Loucy (cell line): Measurements from ENCODE around the gene GPC5.

Experiments used
- H2AFZ ChIP-seq: fragments of 200-600 bp; sonication (generic); 2 replicates; pipeline ENCODE4 v1.6.0; 2016; ENCODE audit warnings: antibody characterized with exemption, mild to moderate bottlenecking, low read length, moderate library complexity
- H3F3A ChIP-seq: fragments of 200-600 bp; 2 replicates; pipeline ENCODE4 v1.6.0; 2016; ENCODE audit warnings: antibody characterized with exemption, low read depth, mild to moderate bottlenecking
- H3K27me3 ChIP-seq: fragments of 200-600 bp; sonication (generic); 2 replicates; pipeline ENCODE4 v1.6.1; 2014; ENCODE audit warnings: low read length, mild to moderate bottlenecking; ENCODE audit not compliant: insufficient read depth, poor library complexity, severe bottlenecking
- H3K36me3 ChIP-seq: fragments of 200-600 bp; sonication (generic); 2 replicates; pipeline ENCODE4 v1.6.1; 2016; ENCODE audit warnings: low read length; ENCODE audit not compliant: insufficient read depth
- H3K4me1 ChIP-seq: fragments of 200-600 bp; sonication (generic); 2 replicates; pipeline ENCODE4 v1.5.1; 2014; ENCODE audit warnings: low read length, mild to moderate bottlenecking; ENCODE audit not compliant: insufficient read depth, poor library complexity, severe bottlenecking
- H3K4me2 ChIP-seq: fragments of 200-600 bp; sonication (generic); 2 replicates; pipeline ENCODE4 v1.6.0; 2014; ENCODE audit warnings: antibody characterized with exemption, low read length, low read depth, mild to moderate bottlenecking; ENCODE audit not compliant: poor library complexity, severe bottlenecking
- H3K4me3 ChIP-seq: fragments of 200-600 bp; sonication (generic); 2 replicates; pipeline ENCODE4 v1.5.1; 2014; ENCODE audit warnings: low read length, mild to moderate bottlenecking, mixed read lengths; ENCODE audit not compliant: poor library complexity, severe bottlenecking
- H3K79me2 ChIP-seq: fragments of 200-600 bp; sonication (generic); 2 replicates; pipeline ENCODE4 v1.6.1; 2014; ENCODE audit warnings: low read length; ENCODE audit not compliant: insufficient read depth
- H3K9ac ChIP-seq: fragments of 200-600 bp; sonication (generic); 2 replicates; pipeline ENCODE4 v1.6.0; 2014; ENCODE audit warnings: mild to moderate bottlenecking, low read depth, low read length, moderate library complexity; ENCODE audit not compliant: poor library complexity, severe bottlenecking
- H3K9me2 ChIP-seq: fragments of 200-600 bp; sonication (generic); replicated peaks from 2 replicates; pipeline ENCODE4 v1.6.1; 2016; ENCODE audit warnings: low read depth, low read length, mixed read lengths
- H3K9me3 ChIP-seq: fragments of 200-600 bp; sonication (generic); 2 replicates; pipeline ENCODE4 v1.6.1; 2014; ENCODE audit warnings: mild to moderate bottlenecking, antibody characterized with exemption, low read length, low read depth; ENCODE audit not compliant: insufficient read depth
- H4K20me1 ChIP-seq: fragments of 200-600 bp; sonication (generic); 2 replicates; pipeline ENCODE4 v1.6.0; 2014; ENCODE audit warnings: antibody characterized with exemption, low read length, mild to moderate bottlenecking; ENCODE audit not compliant: insufficient read depth, poor library complexity, severe bottlenecking
- EZH2phosphoT487 ChIP-seq: fragments of 200-600 bp; IDR thresholded peaks from 2 replicates; pipeline ENCODE4 v1.6.1; 2018; ENCODE audit warnings: antibody characterized with exemption, mild to moderate bottlenecking, moderate library complexity, borderline replicate concordance
- TF ChIP-seq, protein P1 (sequence below): fragments of 200-600 bp; sonication (generic); conservative IDR thresholded peaks from 2 replicates; pipeline ENCODE4 v1.5.1; 2014; ENCODE audit warnings: mild to moderate bottlenecking, antibody characterized with exemption, low read length

The GPC5 gene

DNA sequence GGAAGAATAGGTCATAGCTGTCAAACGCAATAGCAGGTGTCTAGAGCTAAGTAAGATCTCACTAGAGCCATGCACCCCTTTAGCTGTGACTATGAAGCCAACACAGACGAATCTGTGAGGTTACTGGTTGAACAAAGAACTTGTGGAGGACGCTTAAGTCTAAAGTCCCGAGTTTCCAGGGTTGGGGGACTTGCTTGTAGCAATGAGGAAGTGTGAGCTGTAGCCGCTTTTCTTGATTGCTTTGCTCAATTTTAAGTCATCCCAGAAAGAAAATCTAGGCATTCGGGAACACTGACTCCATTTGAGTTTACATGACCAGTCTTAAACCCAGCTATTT, 1.6 kb downstream of the GPC5 start:
- no peaks in the 10 kb centered on the region for H3K27me3 ChIP-seq
- H3K4me1 ChIP-seq, result no peaks in the 10 kb centered on the region
- no peaks in the 10 kb centered on the region for H4K20me1 ChIP-seq
- no peaks in the 10 kb centered on the region for H3F3A ChIP-seq
- no peaks in the 10 kb centered on the region for H3K9me2 ChIP-seq
- H3K4me3 ChIP-seq, result no peak overlapping the region
- TF ChIP-seq EZH2phosphoT487, result no peak
- TF ChIP-seq, protein P1, sequence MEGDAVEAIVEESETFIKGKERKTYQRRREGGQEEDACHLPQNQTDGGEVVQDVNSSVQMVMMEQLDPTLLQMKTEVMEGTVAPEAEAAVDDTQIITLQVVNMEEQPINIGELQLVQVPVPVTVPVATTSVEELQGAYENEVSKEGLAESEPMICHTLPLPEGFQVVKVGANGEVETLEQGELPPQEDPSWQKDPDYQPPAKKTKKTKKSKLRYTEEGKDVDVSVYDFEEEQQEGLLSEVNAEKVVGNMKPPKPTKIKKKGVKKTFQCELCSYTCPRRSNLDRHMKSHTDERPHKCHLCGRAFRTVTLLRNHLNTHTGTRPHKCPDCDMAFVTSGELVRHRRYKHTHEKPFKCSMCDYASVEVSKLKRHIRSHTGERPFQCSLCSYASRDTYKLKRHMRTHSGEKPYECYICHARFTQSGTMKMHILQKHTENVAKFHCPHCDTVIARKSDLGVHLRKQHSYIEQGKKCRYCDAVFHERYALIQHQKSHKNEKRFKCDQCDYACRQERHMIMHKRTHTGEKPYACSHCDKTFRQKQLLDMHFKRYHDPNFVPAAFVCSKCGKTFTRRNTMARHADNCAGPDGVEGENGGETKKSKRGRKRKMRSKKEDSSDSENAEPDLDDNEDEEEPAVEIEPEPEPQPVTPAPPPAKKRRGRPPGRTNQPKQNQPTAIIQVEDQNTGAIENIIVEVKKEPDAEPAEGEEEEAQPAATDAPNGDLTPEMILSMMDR, result no peak
- no peaks in the 10 kb centered on the region for H3K79me2 ChIP-seq
- no peak overlapping the region for H3K9ac ChIP-seq
- H3K4me2 ChIP-seq, result no peak overlapping the region
- H2AFZ ChIP-seq, result no peak overlapping the region
- no peaks in the 10 kb centered on the region for H3K9me3 ChIP-seq
- no peaks in the 10 kb centered on the region for H3K36me3 ChIP-seq

DNA sequence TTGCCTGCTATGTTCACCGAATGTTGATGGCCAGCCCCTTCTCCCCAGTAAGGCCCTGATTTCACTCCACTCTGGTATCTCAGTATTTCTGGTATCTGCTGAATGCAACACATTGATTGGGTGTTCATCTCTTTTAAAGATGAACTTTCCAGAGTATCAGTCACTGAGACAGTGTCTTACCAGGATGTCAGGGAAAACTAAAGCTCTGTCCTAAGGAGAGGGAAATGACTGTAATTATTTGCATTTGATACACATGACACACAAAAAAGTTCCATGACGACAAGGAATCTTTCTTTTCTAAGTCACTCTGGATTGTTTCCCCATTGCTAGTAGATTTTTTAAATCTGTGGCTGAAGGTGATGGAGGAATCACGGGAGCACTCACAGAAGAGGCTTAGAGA, 2.2 kb downstream of the GPC5 start:
- H3K4me3 ChIP-seq, result no peak overlapping the region
- H3K27me3 ChIP-seq, result no peaks in the 10 kb centered on the region
- H3K9ac ChIP-seq, result no peak overlapping the region

DNA sequence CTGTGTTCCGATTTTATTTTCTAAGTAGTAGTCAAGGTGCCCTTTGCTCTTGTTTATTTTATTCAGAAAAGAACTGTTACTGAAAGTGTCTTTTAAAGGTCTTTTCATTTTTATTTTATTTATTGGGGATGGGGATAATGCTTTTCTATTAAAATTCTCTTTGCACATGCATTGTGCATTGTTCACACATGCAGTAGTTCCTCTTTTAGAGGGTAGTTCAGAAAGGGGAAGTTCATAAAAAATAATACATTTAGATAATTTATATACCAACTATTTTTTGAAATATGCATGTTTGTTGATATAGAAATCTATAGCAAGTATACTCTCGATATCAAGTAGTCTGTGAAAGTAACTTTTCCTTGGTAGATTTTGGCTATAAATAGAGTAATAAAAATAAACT, 3.5 kb downstream of the GPC5 start:
- Histone ChIP-seq H3K4me1 (no peaks in the 10 kb centered on the region), H3K79me2 (no peaks in the 10 kb centered on the region), H3K9me2 (no peaks in the 10 kb centered on the region), H3F3A (no peaks in the 10 kb centered on the region), H3K9ac (no peak overlapping the region), H2AFZ (no peak overlapping the region), H3K27me3 (no peaks in the 10 kb centered on the region), H4K20me1 (no peaks in the 10 kb centered on the region), H3K9me3 (no peaks in the 10 kb centered on the region), H3K4me3 (no peak overlapping the region), H3K36me3 (no peaks in the 10 kb centered on the region), H3K4me2 (no peak overlapping the region)
- TF ChIP-seq EZH2phosphoT487, result no peak
- TF ChIP-seq, protein P1, result no peak

More for the DNA sequence above, 2.2 kb downstream of the GPC5 start:
- H3K36me3 ChIP-seq, result no peaks in the 10 kb centered on the region
- no peaks in the 10 kb centered on the region for H3K79me2 ChIP-seq
- no peaks in the 10 kb centered on the region for H3F3A ChIP-seq
- H3K4me1 ChIP-seq, result no peaks in the 10 kb centered on the region
- no peak overlapping the region for H2AFZ ChIP-seq
- no peak overlapping the region for H3K4me2 ChIP-seq
- TF ChIP-seq, protein P1, result no peak
- TF ChIP-seq EZH2phosphoT487, result no peak
- no peaks in the 10 kb centered on the region for H4K20me1 ChIP-seq
- H3K9me2 ChIP-seq, result no peaks in the 10 kb centered on the region
- no peaks in the 10 kb centered on the region for H3K9me3 ChIP-seq
